Measurements from ENCODE around the gene PAPPA. TPM values are rescaled to one million over a fixed set of nuclear protein-coding genes. Genes with fewer than 3 reads are reported as not detected.

Gene PAPPA
- total and polyA plus RNA-seq, 2 of the 8 experiments (the other 6 are each of a cell fraction or from before 2014, with no cell fraction given): 0.18 to 0.63 TPM

GRCh38 chr9:116232424-116233159 lies 79.0 kb downstream of the PAPPA start (continued):
- TF ChIP-seq CTBP2 (IDR thresholded peaks at IDR 0.05; ENCODE audit: borderline replicate concordance, insufficient read depth, insufficient read length, low read length): no peak
- TF ChIP-seq KDM5A (IDR thresholded peaks at IDR 0.05; ENCODE audit: low read length): no peak
- no peak for TF ChIP-seq EP300 (IDR thresholded peaks at IDR 0.05; ENCODE audit: borderline replicate concordance in 1 of 2, low read depth in 2 of 2, low read length in 2 of 2)

Measured in H1 (cell line).